ENCODE results near the gene ITGAL.

The ITGAL gene

DNA sequence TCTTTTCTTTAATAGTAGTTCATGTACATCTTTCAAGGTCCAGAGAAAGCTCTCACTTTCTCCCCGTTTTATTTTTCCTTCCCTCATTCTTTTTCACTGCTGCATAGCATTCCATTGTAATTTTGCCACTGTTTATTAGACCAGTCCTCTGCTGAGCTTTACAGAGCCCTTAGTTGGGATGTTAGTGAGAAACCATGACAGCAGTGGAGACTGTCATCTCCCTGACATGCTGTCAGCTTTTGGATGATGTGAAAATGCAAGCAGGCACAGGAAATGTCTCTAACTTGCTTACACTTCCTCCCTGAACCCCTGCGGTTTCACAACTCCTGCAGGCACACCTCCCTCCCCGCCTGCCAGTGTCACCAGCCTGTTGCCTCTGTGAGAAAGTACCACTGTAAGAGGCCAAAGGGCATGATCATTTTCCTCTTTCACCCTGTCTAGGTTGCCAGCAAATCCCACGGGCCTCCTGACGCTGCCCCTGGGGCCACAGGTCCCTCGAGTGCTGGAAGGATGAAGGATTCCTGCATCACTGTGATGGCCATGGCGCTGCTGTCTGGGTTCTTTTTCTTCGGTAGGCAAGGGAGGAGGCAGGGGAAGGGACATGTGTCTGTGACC lies at the start of gene ITGAL:
TSS of gene ITGAL (plus strand) at position 415 of the 615 bp plus-strand sequence. CDS start at position 511, 96 bp downstream.
- H3F3A ChIP-seq (ENCODE audit: insufficient read depth, low read length) = 0 out of 2 replicates have a peak, but pooled peaks cover 4% of the 10 kb centered on the region
- H2AFZ ChIP-seq (ENCODE audit: low read length) = no peak within 1 kb of the TSS
- no peaks in the 10 kb centered on the region for H3K9me3 ChIP-seq (ENCODE audit: low read length)
- no peaks in the 10 kb centered on the region for H3K27me3 ChIP-seq (ENCODE audit: insufficient read depth, low read length)
- no peaks in the 10 kb centered on the region for H4K20me1 ChIP-seq (ENCODE audit: insufficient read depth, low read length)
- H3K4me1 ChIP-seq (ENCODE audit: insufficient read depth, low read length, severe bottlenecking) = peaks cover 56% of the 10 kb centered on the region
- peak within 1 kb of the TSS; percentile 71 for H3K4me3 ChIP-seq (ENCODE audit: low read depth, low read length, poor library complexity, severe bottlenecking)
- no peak for TF ChIP-seq EZH2 (IDR thresholded peaks at IDR 0.05; ENCODE audit: borderline replicate concordance, low read length)
- TF ChIP-seq, protein P1, sequence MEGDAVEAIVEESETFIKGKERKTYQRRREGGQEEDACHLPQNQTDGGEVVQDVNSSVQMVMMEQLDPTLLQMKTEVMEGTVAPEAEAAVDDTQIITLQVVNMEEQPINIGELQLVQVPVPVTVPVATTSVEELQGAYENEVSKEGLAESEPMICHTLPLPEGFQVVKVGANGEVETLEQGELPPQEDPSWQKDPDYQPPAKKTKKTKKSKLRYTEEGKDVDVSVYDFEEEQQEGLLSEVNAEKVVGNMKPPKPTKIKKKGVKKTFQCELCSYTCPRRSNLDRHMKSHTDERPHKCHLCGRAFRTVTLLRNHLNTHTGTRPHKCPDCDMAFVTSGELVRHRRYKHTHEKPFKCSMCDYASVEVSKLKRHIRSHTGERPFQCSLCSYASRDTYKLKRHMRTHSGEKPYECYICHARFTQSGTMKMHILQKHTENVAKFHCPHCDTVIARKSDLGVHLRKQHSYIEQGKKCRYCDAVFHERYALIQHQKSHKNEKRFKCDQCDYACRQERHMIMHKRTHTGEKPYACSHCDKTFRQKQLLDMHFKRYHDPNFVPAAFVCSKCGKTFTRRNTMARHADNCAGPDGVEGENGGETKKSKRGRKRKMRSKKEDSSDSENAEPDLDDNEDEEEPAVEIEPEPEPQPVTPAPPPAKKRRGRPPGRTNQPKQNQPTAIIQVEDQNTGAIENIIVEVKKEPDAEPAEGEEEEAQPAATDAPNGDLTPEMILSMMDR (IDR thresholded peaks at IDR 0.05; ENCODE audit: low read length) = no peak
- peak within 1 kb of the TSS; percentile 91 for H3K27ac ChIP-seq (ENCODE audit: low read depth, low read length, poor library complexity, severe bottlenecking)
- H3K4me2 ChIP-seq (ENCODE audit: low read length) = peak within 1 kb of the TSS; percentile 92
- no peaks in the 10 kb centered on the region for H3K9me2 ChIP-seq (ENCODE audit: low read depth, low read length)
- peak within 1 kb of the TSS; percentile 90 for H3K9ac ChIP-seq (ENCODE audit: low read length)
- no peaks in the 10 kb centered on the region for H3K79me2 ChIP-seq (ENCODE audit: insufficient read depth, low read length)
- peaks cover 26% of the 10 kb centered on the region for H3K36me3 ChIP-seq (ENCODE audit: insufficient read depth, low read length)

DNA sequence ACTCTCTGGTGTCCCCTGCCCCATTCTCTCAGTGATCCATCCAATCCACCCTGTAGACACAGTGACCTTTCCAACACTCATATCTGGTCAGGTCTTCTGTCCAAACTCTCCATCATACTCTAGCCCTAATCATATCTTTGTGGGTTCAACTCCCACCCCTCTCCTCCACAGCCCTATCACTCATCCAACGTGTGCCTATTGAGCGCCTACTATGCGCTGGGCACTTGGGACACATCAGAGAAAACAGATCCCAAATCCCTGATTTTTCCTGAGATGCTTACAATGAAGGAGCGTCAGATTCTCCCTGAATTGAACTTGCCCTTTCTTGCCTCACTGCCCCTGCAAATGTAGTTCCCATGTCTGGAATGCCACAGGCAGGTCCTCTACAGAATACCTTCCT lies 44.5 kb upstream of the ITGAL start:
- H3K4me3 ChIP-seq (ENCODE audit: low read depth, low read length, poor library complexity, severe bottlenecking) = peak overlapping the region; percentile 90
- peaks cover 21% of the 10 kb centered on the region for H3K4me1 ChIP-seq (ENCODE audit: insufficient read depth, low read length, severe bottlenecking)
- TF ChIP-seq, protein P1 (IDR thresholded peaks at IDR 0.05; ENCODE audit: low read length) = no peak
- TF ChIP-seq EZH2 (IDR thresholded peaks at IDR 0.05; ENCODE audit: borderline replicate concordance, low read length) = no peak
- H3K79me2 ChIP-seq (ENCODE audit: insufficient read depth, low read length) = peaks cover 18% of the 10 kb centered on the region
- H3K36me3 ChIP-seq (ENCODE audit: insufficient read depth, low read length) = peaks cover 46% of the 10 kb centered on the region
- H3K27me3 ChIP-seq (ENCODE audit: insufficient read depth, low read length) = no peaks in the 10 kb centered on the region
- peak overlapping the region; percentile 84 for H3K4me2 ChIP-seq (ENCODE audit: low read length)
- H3K27ac ChIP-seq (ENCODE audit: low read depth, low read length, poor library complexity, severe bottlenecking) = no peak overlapping the region
- no peak overlapping the region for H2AFZ ChIP-seq (ENCODE audit: low read length)
- no peak overlapping the region for H3K9ac ChIP-seq (ENCODE audit: low read length)
- H3K9me3 ChIP-seq (ENCODE audit: low read length) = no peaks in the 10 kb centered on the region
- no peaks in the 10 kb centered on the region for H3F3A ChIP-seq (ENCODE audit: insufficient read depth, low read length)
- H3K9me2 ChIP-seq (ENCODE audit: low read depth, low read length) = no peaks in the 10 kb centered on the region
- no peaks in the 10 kb centered on the region for H4K20me1 ChIP-seq (ENCODE audit: insufficient read depth, low read length)

DNA sequence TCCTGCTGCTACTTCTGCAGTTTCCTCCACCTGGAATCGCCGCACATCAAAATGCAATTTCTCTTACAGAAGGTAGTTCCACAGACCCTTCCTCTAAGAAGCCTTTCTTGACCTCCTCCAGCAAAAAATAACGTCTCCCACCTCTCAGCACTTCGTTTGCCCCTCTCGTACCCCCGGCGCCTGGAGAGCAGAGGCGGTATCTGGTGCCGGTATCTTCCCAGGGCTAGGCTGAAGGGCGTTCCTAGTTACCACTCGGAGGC lies 43.2 kb upstream of the ITGAL start:
- no peak for TF ChIP-seq EZH2 (IDR thresholded peaks at IDR 0.05; ENCODE audit: borderline replicate concordance, low read length)
- TF ChIP-seq, protein P1 (IDR thresholded peaks at IDR 0.05; ENCODE audit: low read length) = no peak
- H3K79me2 ChIP-seq (ENCODE audit: insufficient read depth, low read length) = peaks cover 18% of the 10 kb centered on the region
- H3K4me2 ChIP-seq (ENCODE audit: low read length) = peak overlapping the region; percentile 84
- H3K9me3 ChIP-seq (ENCODE audit: low read length) = no peaks in the 10 kb centered on the region
- H3K9me2 ChIP-seq (ENCODE audit: low read depth, low read length) = no peaks in the 10 kb centered on the region
- H3K27me3 ChIP-seq (ENCODE audit: insufficient read depth, low read length) = no peaks in the 10 kb centered on the region
- peaks cover 33% of the 10 kb centered on the region for H3K36me3 ChIP-seq (ENCODE audit: insufficient read depth, low read length)
- H3K4me1 ChIP-seq (ENCODE audit: insufficient read depth, low read length, severe bottlenecking) = peaks cover 21% of the 10 kb centered on the region
- no peak overlapping the region for H2AFZ ChIP-seq (ENCODE audit: low read length)
- H3K27ac ChIP-seq (ENCODE audit: low read depth, low read length, poor library complexity, severe bottlenecking) = peak overlapping the region; percentile 64
- no peaks in the 10 kb centered on the region for H4K20me1 ChIP-seq (ENCODE audit: insufficient read depth, low read length)
- peak overlapping the region; percentile 85 for H3K9ac ChIP-seq (ENCODE audit: low read length)
- peak overlapping the region; percentile 90 for H3K4me3 ChIP-seq (ENCODE audit: low read depth, low read length, poor library complexity, severe bottlenecking)
- H3F3A ChIP-seq (ENCODE audit: insufficient read depth, low read length) = no peaks in the 10 kb centered on the region
